Islet precursor cell (in vitro differentiated cells): ENCODE measurements around the gene DDX31.
"Not testable (repeated sequence)": the region's sequence is repeated elsewhere in the genome, so short reads cannot be mapped to it uniquely, and the experiment has no call there.

ENCODE experiments used
- DNase-seq: peaks from one replicate; pipeline ENCODE4 v3.0.0-alpha.2; 2018

DDX31 gene

DNA sequence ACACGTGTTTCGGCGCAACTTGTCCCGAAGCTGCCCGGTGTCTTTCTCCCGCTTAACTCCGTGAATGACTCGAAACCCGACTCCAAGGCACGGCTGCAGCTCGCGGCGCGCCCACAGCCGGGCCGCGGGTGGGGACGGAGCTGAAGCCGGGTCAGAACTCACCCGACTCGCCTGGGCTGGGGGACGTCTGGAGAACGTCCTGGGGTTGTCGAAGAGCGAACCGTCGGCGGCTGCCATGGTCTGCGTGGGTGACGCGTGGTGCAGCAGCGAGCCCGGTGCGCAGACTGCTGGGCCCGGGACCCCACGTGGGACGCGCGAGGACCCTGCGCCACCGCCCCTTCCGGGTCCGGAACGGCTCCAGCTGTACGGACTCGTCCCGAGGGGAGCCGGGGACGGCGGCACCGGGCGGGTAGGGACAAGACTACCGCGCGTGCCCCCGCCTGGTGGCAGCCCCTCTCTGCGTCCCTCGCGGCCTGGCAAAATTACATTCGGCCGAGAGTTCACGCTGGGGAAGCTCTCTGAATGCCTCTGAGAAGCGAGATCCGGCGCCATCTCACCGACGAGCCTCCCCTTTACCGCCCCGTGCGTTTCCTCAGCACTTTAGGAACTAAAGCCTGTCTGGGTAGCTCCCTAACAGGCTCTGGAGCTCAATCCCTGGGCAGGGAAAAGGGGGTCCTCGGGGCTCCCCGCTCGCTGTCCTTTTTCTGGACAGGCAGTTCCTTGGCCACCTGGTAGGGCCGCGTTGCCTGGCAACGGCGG lies at the start of gene DDX31:
DDX31 (minus strand) TSS at position 286 of the 759 bp plus-strand sequence; CDS start at position 237, 49 bp downstream.
- DNase-seq, result peak; percentile 88

DNA sequence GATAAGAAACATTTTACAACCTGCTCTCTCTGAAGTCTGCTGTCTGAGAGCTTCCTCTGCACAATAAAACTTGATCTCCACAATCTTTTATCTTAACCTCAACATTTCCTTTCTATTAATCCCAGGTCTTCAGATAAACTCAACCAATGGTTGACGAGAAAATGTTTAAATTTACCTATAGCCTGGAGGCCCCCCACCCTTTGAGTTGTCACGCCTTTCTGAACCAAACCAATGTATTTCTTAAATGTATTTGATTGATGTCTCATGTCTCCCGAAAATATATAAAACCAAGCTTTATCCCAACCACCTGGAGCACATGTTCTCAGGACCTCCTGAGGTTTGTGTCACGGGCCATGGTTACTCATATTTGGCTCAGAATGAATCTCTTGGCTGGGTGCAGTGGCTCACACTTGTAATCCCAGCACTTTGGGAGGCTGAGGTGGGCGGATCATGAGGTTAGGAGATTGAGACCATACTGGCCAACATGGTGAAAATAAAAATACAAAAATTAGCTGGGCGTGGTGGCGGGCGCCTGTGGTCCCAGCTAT lies 48.7 kb upstream of the DDX31 start:
- DNase-seq, result not testable (repeated sequence)

DNA sequence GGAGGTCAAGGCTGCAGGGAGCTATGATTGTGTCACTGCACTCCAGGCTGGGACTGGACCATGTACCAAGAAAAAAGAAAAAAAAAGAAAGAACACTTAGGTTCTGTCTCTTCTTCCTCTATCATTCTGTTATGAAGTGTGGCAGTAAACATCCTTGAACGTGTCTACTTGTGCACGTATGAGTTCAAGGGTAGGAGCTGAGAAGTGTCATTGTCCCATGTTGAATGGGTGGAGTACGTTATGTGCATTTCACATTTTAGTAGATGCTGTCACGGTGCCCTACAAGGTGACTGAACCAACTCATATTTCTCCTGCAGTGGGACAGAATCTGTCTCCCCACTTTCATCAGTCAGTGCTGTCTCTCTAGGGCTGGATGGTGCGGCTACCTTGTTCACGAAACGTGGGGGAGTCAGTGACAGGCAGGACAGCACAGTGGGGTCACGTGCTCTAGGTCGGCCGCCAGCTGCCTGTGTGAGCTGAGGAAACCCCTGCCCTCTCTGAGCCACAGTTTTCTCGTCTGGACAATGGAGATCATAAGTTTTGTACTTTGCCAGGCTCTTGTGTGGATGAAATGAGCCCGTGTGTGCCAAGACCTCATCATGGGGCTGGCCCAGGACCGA lies 47.7 kb upstream of the DDX31 start:
- DNase-seq, result no peak

DNA sequence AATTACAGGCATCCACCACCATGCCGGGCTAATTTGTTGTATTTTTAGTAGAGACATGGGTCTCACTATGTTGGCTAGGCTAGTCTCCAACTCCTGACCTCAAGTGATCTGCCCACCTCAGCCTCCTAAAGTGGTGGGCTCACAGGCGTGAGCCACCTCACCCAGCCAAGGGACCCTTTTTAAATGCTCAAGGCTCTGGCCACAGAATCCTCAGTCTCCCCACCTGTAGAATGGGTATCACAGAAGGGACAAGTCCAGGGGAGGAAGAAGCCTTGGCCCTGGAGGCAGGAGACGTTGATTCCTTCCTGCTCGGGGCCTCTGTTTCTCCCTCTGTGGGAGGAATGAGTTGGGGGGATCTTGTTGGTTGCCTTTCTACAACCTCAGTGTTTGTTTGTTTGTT lies 46.2 kb upstream of the DDX31 start:
- no peak for DNase-seq

DNA sequence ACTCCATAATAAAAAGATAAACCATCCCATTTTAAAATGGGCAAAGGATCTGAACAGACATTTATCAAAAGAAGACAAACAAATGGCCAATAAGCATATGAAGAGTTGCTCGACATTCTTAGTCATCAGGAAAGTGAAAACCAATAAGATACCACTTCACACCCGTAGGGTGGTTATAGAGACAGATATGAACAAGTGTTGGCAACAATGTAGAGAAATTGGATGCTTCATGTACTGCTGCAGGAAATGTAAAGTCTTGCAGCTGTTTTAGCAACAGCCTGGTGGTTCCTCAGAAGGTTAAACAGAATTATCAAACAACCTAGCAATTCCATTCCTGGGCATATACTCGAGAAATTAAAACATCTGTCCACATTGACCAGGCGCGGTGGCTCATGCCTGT lies 43.0 kb upstream of the DDX31 start:
- no peak for DNase-seq

DNA sequence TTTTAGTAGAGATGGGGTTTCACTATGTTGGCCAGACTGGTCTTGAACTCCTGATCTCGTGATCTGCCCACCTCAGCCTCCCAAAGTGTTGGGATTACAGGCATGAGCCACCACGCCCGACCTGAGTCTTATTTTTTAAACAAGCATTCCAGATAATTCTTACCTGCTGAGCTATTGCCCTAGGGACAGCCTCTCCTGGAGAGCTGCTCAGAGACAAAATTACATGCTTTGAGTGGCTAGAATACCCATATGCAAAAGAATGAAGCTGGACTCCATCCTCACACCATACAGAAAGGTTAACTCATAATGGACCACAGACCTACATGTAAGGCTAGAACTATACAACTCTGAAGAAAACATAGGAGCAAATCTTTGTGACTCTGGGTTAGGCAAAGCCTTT lies 42.1 kb upstream of the DDX31 start:
- no peak for DNase-seq

DNA sequence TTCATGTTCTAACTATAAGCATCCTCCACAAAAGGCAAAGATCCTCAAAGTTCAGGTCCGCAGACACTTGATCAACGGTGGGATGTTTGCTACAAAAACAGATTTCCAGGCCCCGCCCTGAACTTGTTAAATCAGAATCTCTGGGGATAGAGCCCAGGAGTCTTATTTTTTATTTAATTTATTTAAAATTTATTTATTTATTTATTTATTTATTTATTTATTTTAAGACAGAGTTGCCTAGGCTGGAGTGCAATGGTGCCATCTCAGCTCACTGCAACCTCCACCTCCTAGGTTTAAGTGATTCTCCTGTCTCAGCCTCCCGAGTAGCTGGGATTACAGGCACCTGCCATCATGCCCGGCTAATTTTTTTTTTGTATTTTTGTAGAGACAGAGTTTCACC lies 41.4 kb upstream of the DDX31 start:
- DNase-seq, result not testable (repeated sequence)

DNA sequence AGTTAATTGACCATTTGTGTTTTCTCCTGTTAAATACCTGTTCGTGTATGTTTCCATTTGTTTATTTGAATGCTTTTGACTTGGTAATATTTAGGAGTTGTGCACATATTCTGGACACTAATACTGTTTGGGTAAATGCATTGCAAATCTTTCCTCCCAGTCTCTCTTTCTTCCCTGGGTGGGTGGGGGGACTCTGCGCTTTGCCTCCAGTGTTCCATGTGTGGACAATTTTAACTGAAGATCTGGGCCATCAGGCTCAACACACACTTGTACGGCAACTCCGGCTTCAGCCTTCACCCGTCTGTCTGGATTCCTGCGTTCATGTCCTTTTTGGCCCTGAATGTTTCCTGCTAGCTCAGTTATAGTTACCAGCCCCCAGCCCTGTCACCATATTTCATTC lies 40.5 kb upstream of the DDX31 start:
- DNase-seq, result no peak

DNA sequence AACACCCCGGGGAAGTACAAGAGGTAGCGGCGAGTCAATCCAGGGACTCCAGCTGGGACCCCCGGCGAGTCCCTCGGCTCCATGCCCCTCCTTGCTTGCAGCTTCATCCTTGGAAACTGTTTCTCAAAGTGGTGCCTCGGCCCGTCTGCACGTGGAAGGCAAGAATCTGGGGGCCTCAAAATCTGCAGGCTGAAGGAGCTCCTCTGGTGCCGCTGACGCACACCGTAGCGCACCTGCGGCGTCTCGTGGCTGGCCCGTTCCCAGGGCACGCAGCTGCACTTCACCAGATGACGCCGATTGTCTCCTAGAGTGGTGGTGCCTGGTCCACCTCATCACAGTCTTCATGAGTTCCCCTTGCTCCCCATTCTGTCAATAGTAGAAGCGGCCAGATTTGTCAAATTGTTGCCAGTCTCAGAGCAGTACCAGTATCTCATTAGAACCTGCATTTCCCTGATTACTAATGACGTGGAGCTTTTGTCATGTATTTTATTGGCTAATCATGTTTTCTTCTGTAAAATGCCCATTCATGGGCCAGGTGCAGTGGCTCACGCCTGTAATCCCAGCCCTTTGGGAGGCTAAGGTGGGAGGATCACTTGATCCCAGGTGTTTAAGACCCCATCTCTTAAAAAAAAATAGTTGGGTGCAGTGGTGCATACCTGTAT lies 39.1 kb upstream of the DDX31 start:
- no peak for DNase-seq

DNA sequence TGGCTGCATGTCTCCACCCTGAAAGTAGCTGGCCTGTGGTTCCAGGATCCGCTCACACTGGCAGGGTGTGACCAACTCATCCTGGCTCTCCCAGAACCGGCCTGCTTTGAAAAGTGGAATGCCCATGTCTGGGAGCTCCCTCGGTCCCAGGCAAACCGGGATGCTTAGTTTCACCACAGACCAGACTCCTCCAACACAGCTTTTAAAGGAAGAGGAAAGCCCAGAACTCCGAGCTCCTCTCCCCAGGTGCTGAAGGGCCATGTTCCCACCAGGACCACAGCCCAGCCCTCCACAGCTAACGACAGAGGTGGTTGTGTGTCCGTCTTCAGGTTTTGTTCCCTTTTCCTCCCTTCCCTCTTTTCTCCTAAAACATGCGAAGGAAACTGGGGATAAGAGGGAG lies 38.5 kb upstream of the DDX31 start:
- DNase-seq, result no peak

DNA sequence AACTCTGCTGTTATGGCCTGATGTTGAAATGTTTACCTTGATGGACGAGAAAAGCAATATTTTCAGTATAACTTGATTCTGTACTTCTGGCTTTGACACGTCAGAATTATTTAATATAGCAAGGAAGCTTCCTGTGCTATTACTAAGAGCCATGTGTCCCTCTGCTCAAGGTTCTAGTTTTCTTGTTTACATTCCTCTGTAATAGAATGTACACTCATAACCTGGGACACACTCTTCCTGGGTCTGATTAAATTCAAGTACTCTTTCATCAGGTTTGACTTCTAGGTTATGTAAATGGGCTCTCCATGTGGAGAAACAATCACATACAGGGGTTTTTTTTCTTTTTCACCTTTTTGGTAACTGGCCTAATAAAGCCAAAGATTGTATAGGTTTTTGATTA lies 33.6 kb upstream of the DDX31 start:
- no peak for DNase-seq

DNA sequence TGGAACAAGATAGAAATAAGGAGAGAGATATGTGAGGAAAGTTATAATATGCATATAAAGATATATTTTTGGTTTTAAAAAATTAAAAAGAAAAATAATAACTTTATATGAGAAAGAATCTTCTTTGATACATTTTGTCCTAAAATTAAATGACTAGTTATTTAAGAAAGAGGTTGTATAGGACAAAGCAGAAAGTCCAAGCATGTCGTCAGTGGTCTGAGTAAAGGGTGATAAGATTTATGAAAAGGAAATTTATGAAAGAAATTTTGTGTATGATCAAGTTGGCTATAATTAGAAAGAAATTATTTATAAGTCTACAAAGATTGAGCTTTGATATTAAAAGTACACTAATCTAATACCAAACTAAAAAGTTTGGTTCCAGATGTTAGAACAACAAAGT lies 32.5 kb upstream of the DDX31 start:
- no peak for DNase-seq

DNA sequence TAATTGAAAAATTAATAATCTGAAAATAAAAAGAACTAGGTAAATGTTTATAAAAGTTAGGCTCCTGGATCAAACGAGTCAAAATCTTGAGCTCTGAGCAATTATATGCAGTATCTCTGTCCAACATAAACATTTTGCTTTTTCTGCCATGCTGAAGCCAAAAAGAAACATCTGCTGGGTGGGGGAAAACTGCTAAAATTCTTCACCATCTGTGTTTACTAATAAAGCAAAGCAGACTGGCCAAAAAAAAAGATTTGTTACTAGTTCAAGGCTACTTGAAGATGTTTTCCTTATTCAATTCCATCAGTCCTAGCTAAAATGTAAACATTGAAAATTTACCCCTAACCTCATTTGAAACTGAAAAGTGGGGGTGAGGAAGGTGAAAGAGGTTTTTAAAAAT lies 30.2 kb upstream of the DDX31 start:
- no peak for DNase-seq

DNA sequence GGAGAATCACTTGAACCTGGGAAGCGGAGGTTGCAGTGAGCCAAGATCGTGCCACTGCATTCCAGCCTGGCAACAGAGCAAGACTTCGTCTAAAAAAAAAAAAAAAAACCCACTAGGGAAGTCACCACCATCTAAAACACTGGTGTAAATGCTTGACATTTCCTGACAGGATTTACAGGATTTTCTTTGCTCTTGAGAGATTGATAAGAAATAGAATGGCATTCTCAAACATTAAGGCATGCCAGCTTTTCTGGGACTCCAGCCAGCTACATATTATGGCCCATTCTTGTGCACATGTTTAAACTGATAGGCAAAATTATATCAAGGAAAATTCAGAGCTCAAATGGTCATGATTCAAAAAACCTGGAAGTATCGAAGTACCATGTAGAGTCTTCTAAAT lies 29.2 kb upstream of the DDX31 start:
- no peak for DNase-seq

DNA sequence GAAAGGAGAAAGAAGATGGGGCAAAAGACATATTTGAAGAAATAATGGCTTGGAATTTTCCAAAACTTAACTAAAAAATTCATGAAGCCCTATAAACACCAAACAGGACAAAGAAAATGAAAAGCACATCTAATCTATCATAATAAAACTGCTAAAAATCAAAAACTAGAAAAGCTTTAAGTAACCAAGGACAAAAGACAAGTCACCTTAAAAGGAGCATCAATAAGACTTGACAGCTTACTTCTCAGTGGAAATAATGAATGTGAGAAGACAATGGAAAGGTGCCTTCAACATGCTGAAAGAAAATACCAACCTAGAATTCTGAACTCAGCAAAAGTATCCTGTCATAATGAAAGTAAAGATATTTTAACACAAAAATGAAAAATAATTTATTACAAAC lies 27.4 kb upstream of the DDX31 start:
- no peak for DNase-seq

DNA sequence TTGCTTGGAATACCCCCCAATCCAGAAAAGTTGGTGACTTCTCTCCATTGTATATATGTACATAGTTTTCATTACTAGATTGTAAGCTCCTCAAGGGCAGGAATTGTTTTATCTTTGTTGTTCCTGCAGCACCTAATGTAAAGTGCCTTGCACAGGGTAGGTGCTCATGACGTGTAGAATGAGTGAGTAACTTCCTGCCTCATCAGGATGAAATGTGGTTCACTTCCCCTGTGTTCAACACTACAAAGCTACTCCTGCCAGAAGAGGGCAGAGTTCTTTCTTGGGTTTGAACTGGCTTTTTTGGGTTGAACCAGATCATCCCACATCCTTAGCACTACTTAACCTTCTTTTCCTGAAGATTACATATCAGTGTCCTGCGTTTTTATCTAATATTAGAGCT lies 24.4 kb upstream of the DDX31 start:
- DNase-seq, result no peak

DNA sequence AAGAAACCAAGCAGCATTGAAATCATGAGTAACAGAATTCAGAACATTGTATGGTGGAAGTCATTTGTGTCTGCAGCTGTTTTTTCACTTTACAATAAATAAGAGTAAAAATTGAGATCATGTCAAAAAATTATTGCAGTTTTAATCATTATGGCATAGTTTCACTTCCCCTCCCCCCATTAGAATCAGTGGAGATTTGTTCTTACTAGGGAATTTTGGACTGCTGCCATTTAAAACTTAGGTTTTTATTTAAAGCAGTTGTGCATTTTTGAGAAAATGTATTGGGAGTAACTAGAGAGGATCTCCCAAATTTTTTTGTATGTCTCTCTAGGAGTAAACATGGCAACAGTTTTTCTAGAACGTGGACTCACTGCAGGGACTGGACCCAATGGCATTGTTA lies 20.9 kb upstream of the DDX31 start:
- DNase-seq, result no peak

DNA sequence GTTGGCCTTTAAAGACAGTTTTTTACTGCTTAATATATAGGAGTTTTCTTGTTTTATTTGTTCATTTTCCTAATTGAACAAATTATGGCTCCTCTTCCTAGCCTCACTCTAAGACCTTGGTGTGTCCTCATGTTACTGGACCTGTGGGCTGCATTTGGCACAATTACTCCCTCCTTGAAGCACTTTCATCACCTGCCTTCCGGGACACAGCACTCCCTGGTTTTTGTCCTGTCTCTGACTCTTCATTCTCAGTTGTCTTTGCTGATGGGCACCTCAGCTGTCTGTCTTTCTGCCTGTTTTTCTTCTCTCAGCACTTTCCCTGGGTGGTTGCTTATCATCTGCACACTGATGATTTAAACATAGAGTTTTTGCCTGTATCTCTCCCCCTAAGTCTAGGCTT lies 14.1 kb upstream of the DDX31 start:
- no peak for DNase-seq

DNA sequence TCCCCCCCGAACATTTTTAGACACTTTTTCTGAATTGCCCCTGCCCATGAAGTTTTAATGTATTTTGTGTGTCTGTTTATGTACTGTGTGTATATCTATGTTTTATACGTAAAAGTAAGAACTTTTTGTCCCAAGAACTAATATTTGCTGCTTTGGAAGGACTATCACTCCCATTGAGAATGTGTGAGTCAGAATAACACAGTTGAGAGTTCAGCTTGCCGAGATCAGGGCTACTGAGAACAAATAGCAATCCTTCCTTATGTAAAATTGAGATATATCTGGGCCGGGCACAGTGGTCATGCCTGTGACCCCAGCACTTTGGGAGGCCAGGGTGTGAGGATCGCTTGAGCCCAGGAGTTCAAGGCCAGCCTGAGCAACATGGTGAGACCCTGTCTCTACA lies 11.8 kb upstream of the DDX31 start:
- no peak for DNase-seq

DNA sequence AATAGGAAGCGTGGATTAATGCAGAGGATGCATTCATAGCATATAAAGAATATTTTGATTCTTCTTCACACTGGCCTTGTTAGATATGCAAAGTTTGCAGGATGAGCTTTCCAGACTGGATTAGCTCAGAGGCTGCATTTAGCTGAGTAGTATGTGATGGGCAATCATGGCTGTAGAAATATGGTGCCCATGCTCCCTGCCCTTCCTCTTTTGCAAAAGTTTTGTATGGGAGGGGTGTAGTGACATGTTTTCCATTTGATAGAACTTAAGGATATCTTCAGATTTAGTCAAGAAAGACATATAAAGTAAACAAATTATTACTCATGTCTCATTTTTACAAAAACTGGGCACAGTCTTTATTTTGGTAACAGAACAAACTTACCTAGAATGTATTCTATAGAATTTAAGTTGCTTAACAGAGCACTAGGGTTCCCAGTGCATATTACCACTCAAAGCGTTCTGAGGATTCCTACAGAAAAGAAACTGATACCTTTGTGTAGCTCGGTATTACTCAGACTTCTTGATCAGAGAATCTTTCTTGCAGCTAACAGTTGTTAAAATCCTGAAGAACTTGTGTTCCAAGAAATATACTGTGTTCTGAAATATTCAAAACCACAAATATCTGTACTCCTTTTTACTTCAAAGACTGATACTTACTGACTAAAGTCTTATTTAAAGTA lies 10.3 kb upstream of the DDX31 start:
- DNase-seq, result no peak

DNA sequence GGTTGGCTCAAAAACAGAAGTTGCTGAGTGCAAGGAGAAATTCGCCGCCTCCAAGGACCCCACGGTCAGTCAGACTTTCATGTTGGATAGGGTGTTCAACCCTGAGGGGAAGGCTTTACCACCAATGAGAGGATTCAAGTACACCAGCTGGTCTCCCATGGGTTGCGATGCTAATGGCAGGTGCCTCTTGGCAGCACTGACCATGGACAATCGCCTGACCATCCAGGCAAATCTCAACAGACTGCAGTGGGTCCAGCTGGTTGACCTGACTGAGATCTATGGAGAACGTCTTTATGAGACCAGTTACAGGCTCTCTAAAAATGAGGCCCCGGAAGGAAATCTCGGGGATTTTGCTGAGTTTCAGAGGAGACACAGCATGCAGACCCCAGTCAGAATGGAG lies 8.2 kb upstream of the DDX31 start:
- DNase-seq, result no peak

DNA sequence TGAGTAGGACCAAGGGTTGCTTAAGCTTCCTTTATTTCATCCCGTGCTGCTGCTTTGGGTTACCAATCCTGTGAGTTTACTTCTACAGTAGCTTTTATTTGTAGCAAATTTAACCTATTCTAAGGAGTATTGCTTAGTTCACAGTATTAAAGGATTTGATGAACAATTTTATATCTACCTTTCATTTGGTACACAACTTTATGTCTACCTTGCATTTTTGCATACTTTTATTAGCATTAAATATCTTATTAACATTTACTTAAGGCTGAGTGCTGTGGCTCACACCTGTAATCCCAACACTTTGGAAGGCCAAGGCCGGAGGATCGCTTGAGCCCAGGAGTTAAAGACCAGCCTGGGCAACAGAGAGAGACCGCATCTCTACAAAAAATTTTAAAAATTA lies 4.7 kb upstream of the DDX31 start:
- DNase-seq, result no peak

DNA sequence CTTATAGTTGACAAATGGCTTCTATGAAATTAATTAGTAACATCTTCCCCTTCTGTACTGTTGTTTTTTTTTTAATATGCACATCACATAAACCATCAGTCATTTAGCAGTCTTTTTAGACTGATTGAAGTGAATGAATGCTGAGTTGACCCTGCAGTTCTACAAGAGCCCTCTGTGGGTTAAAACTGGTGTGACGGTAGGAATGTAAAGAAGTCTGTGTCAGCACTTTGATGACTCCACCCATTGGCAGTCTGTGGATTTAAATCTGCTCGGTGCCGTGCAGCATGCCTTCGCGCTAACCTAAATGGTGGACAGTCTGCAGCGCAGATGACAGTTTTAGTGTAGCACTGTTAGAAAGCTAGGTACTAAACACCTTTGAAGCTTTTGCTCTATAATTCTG lies 3.6 kb upstream of the DDX31 start:
- DNase-seq, result peak; percentile 56

DNA sequence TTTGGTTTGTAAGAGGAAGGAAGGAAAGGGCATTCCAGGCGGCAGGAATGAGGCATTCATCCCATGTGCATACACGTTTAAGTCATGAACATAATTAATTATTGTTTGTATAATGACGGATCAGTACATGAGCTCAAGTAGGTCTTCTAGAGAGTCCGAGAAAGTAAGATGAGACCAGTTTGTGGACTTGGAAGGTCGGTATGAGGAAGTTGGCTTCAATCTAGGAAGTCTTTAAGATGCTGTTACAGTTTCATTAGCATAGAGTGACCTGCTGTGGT lies 2.6 kb upstream of the DDX31 start:
- no peak for DNase-seq
